Renal cortex interstitium (tissue), 11 donors: ENCODE data around the gene ZBTB47. TPM values are rescaled to one million over a fixed set of nuclear protein-coding genes. Genes with fewer than 3 reads are reported as not detected.

Experiments used
- DNase-seq, 11 donors: peaks; one replicate each; pipeline ENCODE4 v3.0.0-alpha.2; 2013; ENCODE audit warnings: low read depth in 9 of 11, low spot score in 4 of 11; ENCODE audit errors: extremely low read depth in 1 of 11
- polyA plus RNA-seq, 3 donors: library from polyadenylated mRNA; unstranded; fragments of 120-200 nt; gene quantifications; one replicate each; pipeline ENCODE4 v1.2.1, GENCODE V29; 2013; ENCODE audit not compliant: insufficient read length in 3 of 3

The ZBTB47 gene
- polyA plus RNA-seq, 3 donors = 12.5 to 18.4 (median 14.9) TPM

DNA sequence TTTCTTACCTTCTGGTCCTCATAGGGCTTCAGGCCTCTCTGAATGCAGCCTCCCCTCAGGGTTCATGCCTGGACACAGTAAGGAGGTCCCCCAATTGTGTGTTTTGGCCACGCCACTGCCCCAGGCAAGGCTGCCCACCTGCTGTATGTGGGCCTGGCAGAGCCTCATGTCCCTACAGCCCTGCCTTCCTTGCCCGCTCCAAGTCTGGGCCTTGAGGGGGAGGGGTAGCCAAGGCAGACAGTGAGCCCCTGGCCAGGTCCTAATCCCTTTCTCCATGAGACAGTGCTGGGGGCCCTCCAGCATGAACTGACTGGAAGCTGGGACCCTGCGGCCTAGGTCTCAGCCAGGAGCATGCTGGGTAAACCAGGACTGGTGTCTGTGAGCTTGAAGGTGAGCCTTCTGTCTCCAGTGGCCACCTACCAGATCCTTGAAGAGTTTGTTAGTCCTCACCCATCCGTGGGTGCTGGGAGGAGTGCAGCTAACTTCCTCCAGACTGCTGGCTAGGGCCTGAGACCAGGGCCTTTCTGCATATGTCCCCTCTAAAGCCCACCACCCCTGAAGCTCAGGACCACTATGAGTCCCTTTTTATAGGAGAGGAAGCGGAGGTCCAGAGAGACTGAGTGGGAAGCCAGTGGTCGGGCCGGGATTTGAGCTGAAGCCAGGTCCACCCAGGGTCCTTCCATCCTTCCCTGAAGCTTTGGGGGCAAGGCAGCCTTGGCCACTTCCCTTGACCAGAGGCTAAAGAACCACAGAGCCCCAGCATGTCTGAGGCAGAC lies 8.7 kb downstream of the ZBTB47 start:
- DNase-seq = no peak

DNA sequence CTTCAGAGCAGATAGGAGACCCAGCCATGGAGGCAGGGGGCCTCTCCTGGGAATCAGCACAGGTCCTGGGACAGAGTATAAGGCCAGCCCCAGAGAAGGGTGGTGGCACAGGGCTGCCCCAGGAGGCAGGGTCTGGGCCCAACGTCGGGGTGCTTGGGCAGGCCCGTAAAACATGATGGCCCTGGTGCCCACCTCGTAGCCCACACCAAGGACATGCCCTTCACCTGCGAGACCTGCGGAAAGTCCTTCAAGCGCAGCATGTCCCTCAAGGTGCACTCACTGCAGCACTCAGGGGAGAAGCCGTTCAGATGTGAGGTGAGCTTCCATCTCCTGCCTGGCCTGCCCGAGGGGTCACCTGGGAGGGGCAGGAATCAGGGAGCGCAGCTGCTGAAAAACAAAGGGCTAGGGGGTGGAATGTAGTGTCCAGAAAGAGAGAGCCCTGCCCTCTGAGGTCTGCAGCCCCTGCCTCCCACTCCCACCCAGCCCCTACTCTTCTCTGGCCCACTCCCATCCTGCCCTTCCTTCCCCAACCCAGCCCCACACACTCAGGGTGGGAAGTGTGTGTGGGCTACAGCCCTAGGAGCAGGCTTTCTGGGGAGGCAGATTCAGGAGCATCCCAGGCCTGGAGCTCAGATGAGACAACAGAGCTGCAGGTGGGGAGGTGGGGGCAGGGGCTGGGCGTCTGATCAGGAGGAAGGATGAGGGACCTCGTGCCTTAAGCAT lies 9.5 kb downstream of the ZBTB47 start:
- no peak for DNase-seq

DNA sequence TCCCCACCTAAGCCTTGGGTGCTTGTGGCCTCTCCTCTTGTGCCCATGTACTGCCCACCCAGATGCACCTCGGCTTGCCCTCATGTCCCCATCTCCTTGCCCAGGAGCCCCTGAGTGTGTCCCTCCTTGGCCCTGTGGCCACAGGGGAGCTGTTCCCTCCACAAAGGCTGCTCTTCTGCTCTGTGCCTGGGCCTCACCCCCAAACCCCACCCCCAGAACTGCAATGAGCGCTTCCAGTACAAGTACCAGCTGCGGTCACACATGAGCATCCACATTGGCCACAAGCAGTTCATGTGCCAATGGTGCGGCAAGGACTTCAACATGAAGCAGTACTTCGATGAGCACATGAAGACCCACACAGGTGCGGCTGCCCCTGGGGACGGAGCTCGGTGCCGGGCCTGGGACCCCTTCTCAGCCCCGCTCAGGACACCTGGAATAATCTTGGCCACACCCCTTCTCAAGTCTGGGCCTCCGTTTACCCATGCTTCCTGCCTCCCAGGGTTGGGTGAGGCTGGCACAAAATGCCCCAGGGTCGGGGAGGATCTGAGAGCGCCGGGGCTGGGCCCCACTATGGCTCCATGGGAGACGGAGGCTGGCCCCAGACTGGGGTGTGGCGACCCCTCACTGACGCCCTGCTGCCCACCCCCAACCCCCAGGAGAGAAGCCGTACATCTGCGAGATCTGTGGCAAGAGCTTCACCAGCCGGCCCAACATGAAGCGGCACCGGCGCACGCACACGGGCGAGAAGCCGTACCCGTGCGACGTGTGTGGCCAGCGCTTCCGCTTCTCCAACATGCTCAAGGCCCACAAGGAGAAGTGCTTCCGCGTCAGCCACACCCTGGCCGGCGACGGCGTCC lies 10.3 kb downstream of the ZBTB47 start:
- no peak for DNase-seq

DNA sequence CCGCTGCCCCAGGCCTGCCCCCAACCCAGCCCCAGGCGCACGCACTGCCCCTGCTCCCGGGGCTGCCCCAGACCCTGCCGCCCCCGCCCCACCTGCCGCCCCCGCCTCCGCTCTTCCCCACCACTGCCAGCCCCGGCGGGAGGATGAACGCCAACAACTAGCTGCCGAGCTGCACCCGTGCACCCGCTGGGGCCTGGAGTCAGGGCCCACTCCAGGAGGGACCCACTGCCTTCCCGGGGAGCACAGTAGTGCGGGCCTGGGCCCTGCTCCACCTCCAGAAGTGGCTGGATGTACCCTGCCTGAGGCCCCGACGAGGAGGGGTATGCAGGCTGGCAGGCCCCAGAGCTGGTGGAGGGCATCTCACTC lies 10.9 kb downstream of the ZBTB47 start:
- DNase-seq = no peak

DNA sequence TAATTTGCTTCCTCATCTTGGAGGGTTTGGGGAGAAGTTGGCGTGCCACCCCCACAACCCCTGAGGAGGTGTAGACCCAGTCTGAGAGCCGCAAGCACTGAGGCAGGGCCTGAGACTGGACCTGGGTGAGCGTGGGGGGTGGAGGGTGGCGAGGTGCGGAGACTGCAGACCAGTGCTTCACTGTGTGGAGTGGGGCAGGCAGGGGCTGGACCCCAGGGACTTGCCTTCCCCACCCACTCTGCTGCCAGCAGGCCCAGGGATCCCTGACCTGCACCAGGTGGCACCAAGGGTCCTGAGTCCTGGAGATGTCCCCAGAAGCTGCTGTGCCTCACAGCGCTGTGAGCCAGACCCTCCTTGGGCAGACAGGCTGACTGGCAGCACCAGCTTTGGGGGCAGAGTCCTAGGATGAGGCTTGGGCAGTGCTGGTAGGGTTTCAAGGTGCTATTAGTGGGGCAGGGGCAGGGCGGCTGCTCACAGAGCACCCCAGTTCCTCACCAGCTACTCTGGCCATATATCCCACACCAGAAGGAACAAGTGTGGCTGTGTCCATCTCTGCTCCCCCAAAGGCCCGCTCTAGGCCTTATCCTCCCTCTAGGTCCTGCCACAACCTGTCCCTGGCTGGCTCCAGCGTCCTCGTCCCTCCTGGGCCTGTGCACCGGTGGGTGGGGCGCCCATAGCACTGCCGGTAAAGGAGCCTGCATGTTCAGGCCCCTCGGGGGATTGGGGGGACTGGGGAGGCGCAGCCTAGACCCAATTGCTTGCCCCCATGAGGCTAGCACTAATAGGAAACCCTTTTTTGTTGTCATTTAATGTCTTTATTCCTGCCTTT lies 11.8 kb downstream of the ZBTB47 start:
- no peak for DNase-seq

DNA sequence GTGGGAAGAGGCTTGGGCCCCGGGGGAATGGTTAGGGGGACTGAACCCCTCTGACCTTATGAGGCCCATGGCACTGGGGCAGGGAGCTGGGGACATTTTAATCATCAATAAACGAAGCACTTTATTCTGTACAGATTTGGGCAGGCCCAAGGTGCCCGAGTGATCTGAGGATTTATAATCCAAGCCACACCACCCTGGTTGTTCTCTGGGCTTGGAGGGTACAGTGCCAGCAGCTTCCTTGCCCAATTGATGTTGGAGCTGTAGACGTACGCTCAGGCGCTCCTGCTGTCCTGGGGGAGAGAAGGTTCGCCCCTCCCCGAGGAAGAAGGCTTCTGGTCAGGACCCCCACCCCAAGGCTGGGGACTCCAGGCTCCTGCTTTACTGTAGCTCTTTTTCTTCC lies 12.5 kb downstream of the ZBTB47 start:
- no peak for DNase-seq

DNA sequence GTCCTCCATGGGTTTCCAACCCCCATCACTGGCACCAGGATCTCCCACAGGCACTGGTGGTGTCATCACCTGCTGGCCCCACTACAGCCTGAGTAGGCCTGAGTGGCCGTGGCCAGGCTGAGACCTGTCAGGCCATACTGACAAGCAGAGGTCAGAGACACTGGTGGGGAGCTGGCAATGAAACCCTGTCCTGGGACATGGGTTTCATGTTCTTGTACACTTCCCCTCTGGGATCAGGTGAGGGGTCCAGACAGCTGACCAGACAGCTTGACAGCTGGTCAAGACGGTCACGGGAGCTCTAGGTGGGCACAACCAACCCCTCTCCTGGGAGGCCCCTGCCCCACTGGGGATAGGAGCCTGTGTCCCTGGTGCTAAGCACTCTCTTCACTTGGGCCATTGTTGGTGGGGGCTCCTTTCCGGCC lies 13.1 kb downstream of the ZBTB47 start:
- DNase-seq = no peak

DNA sequence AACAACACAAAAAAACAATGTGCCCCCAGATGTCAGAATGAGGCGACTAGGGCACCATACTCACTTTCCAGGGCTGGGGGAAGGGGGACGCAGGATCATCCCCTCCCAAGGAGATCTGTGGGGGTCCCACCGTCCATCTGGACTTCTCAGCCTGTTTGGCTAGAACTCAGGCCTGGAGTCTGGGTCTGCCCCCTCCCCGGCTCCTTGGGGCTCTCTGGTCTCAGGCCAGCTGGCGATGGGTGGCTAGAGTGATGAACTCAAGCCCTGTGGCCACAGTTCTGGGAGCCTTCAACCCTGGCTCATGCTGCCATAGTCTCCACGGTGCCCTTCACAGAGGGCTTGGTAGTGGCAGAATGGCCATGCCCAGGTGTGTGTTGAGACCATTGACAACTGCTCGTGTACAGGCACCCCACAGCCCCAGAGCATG lies 13.6 kb downstream of the ZBTB47 start:
- no peak for DNase-seq

DNA sequence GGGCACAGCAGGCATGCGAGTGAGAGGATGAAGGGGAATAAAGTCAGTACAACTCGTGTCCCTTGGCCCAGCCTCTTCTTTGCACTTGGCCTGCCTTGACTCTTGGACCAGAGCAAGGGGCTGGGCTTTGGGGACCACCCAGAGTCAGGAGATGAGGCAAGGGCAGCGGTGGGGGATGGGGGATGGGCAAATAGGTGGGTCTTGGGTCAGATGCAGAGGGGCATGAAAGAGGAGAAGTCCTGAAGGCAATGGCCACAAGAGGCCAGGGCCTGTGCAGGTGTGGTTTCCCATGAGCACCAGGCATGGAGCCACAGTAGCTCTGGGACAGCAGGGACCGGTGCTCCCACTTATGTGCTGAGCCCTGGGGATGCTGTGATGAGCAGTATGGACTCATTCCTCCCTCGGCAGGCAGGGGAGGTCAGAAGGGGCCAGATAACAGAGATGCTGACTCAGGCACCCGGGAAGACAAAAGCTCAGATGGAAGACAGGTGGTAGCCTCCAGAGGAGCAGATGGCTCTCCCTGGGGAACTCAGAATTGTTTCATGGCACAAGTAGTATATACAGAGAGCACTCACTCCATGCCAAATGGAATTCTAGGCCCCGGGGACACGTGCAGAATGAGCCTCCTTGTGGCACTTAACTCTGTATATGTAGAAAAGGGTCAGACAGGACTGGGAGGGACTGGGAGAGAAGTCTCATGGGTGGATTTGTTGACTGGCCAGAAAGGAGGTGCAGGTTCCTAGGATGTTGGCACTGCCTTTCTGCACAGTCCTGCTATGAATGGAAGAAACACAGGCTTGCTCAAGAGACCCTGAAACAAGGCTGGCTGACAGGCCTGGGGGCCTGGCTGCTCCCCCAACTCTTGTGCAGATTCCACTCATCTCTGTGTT lies 14.3 kb downstream of the ZBTB47 start:
- DNase-seq = no peak

DNA sequence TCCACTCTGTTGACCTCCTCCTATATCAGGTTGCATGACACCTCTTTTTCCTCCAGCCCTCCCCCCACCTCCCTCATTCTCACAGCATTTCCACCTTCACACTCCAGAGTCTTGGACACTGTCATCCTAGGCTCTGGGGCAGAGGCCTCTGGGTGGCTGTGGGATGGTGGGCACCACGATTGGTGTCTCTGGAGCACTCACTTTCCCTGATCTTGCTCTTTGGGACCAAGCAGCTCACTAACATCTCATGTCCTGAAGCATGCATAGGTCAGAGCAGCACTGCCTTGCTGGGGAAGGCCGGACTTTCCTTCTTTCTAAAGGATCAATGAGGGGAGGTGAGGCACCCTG lies 14.9 kb downstream of the ZBTB47 start:
- no peak for DNase-seq

DNA sequence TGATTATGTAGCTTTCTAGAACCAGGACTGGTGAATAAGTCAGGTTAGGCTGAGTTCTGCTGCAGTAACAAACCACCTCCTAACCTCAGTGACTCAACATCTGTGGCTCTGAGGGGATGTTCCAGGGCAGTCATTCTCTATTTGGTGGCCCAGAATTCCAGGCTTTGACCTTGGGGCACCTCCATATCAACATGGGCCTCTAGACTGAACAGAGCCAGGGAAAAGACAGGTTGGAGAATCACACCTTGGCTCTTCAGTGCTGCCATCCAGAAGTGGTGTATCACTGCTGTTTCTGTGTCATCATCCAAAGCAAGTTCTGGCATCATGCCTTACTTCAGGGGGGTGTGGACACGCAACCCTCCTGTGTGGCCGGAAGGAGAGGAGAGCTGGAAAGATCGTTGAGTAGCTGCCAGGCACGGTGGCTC lies 15.3 kb downstream of the ZBTB47 start:
- DNase-seq = no peak

DNA sequence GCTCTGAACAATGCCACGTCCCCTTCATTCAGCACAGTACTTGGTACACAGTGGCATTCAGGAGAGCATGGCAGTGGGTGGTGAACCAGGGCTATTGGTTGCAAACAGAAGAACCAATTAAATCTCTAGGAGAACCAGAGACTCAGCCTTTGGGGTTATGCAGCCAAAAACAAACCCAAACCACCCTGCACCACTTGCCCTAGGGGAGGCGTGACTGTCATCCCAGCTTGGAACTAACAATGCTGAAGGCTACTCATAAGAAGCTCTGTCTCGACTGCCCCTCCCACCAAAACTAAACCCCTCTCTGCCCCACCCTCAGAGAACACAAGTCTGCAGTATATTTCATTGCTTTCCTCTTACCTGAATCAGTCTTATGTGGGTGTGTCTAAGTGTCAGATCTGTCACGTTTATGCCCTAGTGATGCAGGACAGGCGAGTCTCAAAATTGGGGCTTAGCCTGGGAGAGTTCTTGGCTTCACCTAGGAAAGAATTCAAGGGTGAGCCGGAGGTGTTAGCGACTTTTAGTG lies 16.6 kb downstream of the ZBTB47 start:
- DNase-seq = no peak

DNA sequence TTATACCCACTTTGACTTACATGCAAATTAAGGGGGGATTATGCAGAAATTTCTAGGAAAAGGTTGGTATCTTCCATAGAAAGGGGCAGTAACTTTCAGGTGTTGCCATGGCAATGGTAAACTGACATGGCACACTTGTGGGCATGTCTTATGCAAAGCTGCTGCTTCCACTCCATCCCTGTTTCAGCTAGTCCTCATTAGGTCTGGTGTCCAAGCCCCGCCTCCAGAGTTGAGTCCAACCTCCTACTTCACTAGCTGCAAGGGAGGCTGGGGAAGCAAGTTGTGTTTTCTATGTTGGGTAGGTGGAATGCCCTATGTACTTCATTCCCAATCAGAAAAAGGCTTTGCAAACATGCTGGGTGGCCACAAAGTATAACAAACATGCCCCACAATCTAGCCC lies 17.2 kb downstream of the ZBTB47 start:
- DNase-seq = no peak

DNA sequence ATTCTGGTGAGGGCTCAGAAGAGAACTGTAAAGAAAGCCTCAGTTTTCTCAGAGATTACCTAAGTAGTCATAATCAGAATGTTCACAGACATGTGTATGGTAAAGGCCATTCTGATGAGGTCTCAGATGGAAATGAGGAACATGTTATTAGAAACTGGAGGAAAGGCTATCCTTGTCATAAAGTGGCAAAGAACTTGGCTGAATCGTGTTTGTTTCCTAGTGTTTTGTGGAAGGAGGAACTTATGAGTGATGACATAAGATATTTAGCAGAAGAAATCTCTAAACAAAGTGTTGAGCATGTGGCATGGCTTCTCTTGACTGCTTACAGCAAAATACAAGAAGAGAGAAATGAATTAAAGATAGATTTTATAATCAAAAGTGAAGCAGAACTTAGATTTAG lies 19.0 kb downstream of the ZBTB47 start:
- DNase-seq = no peak

DNA sequence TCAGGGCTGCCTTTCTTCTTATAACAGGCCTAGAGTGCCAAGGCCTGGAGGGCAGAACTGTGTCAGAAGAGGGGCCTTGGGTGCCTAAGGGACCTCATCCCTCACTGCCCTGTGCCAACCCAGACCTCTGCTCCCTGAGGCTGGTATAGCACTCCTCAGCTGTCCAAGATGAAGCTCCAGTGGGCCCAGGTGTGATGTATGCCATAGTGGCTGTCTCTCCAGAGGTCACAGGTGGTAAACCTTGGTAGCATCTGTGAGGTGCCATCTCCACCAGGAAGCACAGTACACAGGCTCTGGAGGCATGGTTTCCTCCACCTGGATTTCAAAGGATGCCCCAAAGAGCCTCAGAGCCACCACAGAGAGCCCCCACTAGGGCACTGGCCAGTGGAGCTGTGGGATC lies 19.6 kb downstream of the ZBTB47 start:
- no peak for DNase-seq

DNA sequence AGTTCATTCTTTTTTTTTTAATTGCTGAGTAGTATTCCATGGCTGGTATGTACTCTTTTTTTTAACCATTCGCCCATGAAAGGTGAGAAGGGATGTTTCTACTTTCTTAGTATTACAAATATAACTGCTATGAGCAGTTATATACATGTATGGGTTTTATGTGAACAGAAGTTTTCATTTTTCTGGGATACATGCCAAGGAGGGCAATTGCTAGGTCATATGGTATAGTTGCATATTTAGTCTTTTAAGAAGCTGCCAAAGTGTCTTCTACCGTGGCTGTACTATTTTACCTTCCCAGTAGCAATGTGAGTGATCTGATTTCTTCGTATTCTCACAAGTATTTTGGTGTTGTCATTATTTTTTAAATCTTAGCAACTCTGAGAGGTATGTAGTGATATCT lies 20.6 kb downstream of the ZBTB47 start:
- DNase-seq = no peak

DNA sequence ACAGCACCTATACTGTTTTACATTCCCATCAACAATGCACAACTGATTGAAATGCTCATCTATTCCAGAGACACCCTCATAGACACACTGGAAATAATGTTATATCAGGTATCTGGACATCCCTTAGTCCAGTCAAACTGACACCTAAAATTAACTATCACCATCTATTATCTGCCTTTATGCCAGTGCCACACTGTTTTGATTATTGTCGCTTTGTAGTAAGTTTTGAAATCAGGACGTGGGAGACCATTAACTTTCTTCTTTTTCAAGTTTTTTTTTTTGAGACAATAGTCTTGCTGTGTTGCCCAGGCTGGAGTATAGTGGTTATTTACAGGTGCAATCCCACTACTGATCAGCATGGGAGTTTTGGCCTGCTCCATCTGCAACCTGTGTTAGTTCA lies 22.4 kb downstream of the ZBTB47 start:
- no peak for DNase-seq

DNA sequence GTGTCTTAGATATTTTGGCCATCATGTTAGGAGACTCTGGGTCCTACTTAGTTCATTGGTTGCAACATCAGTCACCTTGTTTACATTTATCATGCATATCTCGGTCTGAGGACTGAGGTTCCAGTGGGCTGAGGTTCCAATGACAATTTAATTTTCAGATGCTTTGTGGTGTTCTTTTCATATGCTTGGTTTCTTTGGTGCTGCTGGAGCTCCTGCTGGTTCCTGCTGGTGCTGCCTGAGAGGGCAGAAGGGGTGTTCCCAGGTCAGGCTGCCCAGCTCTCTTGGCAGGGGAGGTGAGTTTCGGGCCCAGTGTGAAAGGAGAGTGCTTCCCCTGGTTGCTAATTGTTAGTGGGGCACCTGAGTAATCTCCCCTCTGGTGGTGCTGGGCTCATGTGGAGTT lies 24.9 kb downstream of the ZBTB47 start:
- no peak for DNase-seq
